Hair follicle dermal papilla cell (primary cell): ENCODE data around the gene SLC35F5. TPM values are rescaled to one million over a fixed set of nuclear protein-coding genes. Genes with fewer than 3 reads are reported as not detected.

Experiments
- small RNA-seq: library from RNA; depleted of rRNA; stranded (forward); fragments of <200 nt; gene quantifications from one replicate; pipeline ENCODE3, GENCODE V24; 2012
- total RNA-seq: library from RNA; depleted of rRNA; stranded (reverse); fragments of >200 nt; gene quantifications from 2 replicates; pipeline ENCODE4 v1.2.3, GENCODE V29; 2012

Gene SLC35F5
- 169 and 192 TPM in 2 replicates for total RNA-seq

GRCh38 chr2:113756355-113757137 lies at the start of gene SLC35F5:
Gene SLC35F5 (minus strand): TSS chr2:113756642. CDS start chr2:113756409, 233 bp downstream.

Small RNA genes within 50 kb of the gene (small RNA-seq; reads per million reads assigned to genes)
- gene MIR4782, result not detected
- not detected for gene RNU6-744P

Other genes with a start within 250 kb of the SLC35F5 start
- 9.6 and 13.3 TPM in 2 replicates for gene RABL2A, start 129.4 kb downstream of the SLC35F5 start, total RNA-seq
- 335 and 345 TPM in 2 replicates for gene ACTR3, start 133.4 kb upstream of the SLC35F5 start, total RNA-seq